Measurements from ENCODE around the gene FOXI3.
"Not testable (repeated sequence)": the region's sequence is repeated elsewhere in the genome, so short reads cannot be mapped to it uniquely, and the experiment has no call there.

Gene FOXI3

GRCh38 chr2:88442061-88442460, 10.4 kb downstream of the FOXI3 start:
- DNase-seq (ENCODE audit: low read depth): no peak

DNA sequence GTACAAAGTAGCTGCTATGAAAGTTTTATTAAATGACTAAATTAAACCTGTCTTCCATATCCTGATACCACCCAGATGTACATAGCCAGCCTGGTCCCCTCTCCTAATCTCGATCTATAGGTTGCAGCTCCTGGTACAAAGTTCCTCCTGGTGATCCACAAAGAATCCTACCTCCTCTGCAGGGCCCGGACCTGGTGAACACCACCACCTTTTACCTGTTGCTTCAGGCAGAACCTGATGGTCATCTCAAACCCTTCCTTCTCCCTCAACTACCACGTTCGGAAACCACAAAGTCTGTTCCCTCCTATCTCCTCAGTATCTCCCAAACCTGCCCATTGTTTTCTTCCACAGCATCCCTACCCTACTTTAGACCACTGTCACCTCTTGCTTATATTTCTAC, 15.5 kb downstream of the FOXI3 start:
- DNase-seq (ENCODE audit: low read depth): no peak

DNA sequence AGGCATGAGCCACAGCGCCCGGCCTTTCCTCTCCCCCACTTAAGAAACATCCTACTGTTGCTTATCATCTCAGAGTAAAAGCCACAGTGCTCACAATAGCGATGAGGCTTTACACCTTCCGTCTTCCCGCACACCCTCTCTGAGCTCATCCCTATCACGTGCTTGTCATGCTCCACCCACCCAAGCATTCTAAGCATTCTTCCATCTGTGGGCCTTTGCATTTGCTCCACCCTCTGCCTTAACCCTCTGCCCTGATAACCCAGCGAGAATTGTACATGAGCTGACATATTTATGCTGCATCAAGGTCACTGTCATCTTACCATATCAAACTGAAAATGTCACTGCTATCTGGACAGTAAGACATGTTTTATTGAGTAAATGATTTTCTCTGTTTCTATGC, 22.6 kb downstream of the FOXI3 start:
- no peak for DNase-seq (ENCODE audit: low read depth)

- DNase-seq (ENCODE audit: low read depth): no peak
Measured at GRCh38 chr2:88423733-88424132, 28.8 kb downstream of the FOXI3 start.

- not testable (repeated sequence) for DNase-seq (ENCODE audit: low read depth)
Measured at GRCh38 chr2:88419051-88419450, 33.4 kb downstream of the FOXI3 start.

GRCh38 chr2:88416016-88416663, 36.4 kb downstream of the FOXI3 start:
- no peak for DNase-seq (ENCODE audit: low read depth)

GRCh38 chr2:88408870-88409269, 43.6 kb downstream of the FOXI3 start:
- not testable (repeated sequence) for DNase-seq (ENCODE audit: low read depth)

DNA sequence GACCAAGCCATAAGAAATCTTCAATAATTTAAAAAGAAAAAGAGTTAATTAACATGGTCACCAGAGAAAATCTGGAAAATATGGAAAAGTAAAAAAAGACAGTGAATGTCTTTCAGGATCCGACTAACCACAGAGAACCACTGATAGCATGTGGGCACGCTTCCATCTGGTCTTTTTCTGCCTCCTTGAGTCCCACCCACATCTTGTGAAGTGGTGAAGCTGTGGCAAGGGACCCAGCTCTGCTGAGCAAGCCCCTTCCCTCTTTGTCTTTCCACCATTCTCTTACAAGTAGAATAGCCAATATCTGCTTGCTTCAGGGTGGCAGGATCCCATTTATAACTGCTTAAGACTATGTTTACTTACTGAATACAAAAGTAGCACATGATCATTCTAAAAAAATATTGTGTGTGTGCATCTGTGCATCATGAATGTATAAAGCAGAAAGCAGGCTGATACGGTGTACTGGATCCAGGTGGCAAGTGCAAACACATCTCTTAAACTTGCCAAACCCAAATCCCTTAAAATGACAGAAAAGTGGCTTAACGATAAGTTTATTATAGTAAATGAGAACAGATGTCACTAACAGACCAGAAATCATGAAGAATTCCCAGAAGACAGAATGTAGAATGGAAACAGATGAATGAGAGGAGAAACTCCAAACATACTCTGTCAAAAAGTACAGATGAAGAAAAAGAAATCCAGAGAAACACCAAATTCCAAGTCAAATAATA, 52.3 kb downstream of the FOXI3 start:
- no peak for DNase-seq (ENCODE audit: low read depth)

GRCh38 chr2:88398180-88398579, 54.3 kb downstream of the FOXI3 start:
- no peak for DNase-seq (ENCODE audit: low read depth)

Data from stromal cell of bone marrow (primary cell).